HG03575 (cell line): ENCODE results near the gene VPS41.

Experiments used
- ATAC-seq: cut with Tn5 transposase; IDR thresholded peaks from one replicate; pipeline ENCODE4 v1.9.1; 2021; ENCODE audit not compliant: unreplicated experiment, insufficient number of reproducible peaks, low FRiP score; ENCODE audit errors: extremely low read depth

VPS41 gene

DNA sequence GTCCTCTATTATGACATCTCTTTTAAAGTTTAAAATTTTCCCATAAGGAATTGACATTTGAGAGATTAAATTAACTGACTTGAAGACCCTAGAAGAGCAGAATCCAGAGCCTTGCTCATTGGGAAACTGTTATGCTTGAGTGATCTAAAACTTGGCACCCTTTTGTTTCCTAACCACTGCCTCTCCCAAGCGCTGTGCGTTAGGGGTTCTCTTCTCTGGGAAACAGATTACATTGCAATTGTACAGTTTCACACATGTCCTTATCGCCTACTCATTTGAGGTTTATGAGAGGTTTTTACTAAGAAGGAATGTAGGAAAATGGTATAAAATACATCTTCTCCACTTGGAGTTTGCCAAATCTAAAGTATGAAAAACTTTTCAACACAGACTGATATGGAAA lies 151.1 kb downstream of the VPS41 start:
- ATAC-seq: no peak

DNA sequence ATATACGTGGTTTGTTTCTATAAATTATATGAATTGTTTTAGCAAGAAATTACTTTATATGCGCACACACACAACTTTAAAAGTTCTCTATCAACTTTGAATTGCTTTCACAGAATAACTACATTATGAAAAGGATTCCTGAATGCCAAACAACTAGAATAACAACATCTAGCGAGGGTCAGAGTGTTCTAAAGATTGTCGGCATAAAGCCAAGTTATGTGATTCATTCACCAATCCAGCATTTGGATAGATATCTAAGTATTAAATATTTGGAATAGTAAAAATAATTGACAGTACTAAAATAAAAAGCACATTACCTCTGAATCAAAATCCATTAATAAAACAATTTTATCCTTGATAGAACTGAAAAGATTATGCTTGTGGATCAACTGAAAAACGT lies 152.5 kb downstream of the VPS41 start:
- ATAC-seq: no peak

DNA sequence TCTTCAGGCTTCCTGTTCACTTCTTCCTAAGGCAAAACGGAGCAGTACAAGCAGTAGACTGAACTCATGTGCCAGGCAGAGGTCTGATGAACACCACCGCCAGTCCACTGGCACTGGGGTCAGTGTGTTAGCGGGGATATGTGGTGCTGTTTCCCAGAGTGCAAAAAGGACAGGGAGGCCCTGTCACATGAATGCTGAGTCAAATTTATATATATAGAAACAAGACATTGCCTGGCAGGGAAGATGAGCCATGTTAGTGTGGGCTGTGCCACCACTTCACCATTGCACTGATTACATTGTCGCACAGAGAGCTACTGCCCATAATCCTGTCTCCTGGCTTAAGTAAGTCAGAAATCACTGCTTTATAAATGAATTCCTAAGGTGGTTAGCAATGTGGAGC lies 155.6 kb downstream of the VPS41 start:
- ATAC-seq: no peak

DNA sequence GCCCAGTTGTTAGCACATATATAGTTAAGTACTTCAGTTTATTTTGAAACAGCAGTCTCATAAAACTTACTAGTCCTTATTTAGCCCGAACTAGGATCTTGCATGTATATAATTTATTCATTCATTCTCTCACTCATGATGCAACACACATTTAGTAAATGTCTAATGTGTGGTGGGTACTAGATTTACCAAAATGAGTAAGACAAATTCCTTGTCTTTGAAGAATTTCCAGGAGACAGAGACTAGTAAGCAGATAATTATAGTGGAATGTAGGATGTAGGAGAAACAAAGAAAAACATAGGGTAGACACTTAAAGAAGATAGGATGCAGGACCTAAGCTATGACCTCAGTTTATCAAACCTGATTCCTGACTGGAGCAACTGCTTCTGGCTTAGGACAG lies 157.6 kb downstream of the VPS41 start:
- no peak for ATAC-seq

DNA sequence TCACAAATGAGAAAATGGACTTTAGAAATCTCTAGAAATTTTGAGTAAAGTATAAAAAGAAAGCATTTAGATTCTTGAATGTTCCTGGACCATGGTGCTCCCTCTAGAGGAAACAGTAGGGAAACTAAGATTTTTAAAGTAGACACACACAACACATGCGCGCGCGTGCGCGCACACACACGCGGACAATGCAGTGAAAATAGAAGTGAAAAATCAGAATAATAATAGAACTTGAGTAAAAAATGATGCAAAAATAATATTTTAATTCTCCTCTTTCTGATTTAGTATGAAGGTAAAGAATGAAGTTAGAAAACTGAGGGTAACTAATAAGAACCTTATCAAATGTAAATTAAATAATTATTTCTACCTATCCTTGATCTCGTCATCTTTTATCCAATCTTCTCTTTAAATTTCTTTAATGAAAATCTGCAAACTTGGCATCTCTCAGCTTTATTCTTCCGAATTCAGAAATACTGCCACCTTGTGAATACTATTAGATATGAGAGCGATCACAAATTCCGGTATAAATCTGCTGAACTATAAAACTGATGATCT lies 160.9 kb downstream of the VPS41 start:
- no peak for ATAC-seq

DNA sequence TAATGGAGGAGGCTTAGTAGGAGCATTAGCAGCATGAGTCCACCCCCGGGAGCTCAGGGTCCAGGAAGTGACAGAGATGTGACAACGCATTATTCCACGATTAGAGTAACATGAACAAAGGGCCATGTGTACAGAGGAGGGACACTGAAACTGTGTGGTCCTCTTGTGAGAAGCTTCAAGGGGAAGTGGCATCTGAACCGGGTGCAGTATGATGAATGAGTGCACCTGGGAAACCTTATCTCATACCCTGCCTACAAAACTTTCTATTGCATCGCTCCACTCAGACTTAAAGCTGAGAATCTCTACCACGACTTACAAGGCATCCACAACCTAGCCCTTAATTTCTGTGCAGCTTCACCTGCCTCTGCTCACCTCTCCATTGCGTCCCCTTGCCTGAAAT lies 162.6 kb downstream of the VPS41 start:
- no peak for ATAC-seq

DNA sequence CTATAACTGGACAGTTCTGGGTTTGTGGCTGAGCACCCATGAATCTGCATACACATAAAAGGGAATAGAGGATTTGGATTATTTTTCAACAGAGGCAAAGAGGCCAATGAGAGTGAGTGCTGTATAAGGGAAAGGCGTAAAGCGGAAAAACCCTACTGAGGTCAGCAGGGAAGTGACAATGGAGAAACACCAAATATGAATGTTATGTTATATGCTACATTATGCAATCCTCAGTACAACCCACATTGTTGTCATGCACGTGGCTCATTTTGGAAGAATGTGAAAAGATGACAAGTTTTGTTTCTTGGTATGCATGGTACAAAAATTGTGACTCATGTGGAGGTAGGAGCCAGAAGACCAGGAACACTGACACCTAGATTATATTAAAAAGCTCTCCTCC lies 164.2 kb downstream of the VPS41 start:
- no peak for ATAC-seq

DNA sequence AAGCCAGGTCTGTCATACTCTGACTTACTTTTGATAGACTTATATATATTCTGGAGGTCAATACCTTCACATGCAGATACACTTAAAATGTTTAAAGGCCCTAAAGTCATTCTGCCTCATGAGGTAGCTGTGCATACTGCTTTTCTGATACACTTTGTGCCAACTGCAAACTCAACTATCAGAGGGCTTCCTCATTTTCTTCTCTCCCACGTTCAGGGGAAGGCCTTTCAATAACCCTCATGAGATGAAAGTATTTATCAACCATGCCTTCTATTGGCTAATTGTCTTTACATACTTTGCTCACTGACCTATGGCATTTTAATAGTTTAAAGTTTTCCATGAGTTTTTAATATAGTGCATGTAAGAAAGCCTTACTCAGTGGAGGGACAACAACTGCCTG lies 165.1 kb downstream of the VPS41 start:
- ATAC-seq: no peak

DNA sequence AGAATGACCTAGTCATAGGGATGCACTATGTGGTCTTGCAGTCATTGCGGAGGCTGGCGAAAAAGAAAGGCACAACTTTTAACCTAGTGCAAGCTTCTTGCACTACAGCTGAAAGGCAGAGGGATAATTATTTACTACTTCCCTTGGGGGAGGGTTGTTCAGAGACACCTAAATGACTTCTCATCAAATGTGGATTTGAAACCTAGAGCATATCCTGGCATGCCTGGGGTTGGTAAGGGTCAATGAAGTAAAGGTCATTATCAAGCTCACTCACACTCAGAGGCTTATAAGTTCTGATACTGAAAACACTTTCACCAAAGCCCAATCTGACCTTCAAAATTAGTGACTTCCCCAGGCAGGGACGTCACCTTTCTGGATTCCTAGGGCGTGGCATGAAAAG lies 168.9 kb downstream of the VPS41 start:
- no peak for ATAC-seq

DNA sequence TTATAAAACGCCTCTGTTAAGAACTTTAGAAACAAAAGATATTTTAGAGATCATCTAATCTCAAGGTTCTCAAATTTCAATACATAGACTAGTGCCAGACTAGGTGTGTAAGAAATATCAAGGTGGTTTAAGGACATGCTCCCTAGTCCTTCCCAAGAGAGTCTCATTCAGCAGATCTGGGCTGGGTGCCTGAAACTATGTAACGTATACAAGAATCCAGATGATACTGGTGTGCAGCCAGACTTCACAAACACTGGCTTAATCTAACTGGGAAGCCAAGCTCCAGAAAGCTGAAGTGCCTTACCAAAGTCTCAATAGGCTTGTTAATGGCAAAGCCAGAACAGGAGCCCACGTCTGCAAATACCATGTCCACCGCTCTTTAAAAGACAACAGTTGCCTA lies 172.9 kb downstream of the VPS41 start:
- ATAC-seq: no peak

DNA sequence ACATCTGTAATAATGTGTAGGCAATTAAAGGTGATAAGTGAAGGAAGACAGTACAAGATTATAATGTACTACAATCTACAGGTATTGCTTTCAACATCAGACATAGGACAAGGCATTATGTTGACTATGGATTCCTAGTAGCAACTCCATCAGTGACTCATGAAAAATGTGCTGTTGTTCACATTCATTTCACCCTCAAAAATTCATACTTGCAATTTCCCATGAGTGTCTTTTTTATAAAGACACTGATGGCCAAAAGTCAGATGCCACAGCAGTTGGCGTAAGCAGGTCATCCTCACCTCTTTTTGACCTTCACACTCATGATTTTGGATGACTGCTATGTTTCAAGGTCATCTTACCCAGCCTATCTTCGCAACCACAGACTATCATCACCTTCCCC lies 177.8 kb downstream of the VPS41 start:
- ATAC-seq: no peak

DNA sequence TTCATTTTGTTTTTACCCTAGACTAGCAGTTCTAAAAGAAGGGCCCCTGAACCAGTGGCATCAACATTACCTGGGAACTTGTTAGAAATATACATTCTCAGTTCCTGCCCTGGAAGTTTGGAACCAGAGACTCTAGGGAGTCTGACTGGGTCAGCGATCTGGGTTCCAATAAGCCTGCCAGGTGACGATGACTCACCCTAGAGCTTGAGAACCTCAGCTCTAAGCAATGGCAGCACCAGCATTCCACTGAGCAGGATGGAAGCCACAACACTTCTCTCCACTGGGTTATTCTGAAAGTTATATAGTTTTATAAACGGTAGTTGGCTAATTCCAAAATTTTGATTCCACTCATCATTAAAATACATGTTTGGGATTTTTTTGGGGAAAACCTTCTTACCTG lies 180.8 kb downstream of the VPS41 start:
- ATAC-seq: no peak

DNA sequence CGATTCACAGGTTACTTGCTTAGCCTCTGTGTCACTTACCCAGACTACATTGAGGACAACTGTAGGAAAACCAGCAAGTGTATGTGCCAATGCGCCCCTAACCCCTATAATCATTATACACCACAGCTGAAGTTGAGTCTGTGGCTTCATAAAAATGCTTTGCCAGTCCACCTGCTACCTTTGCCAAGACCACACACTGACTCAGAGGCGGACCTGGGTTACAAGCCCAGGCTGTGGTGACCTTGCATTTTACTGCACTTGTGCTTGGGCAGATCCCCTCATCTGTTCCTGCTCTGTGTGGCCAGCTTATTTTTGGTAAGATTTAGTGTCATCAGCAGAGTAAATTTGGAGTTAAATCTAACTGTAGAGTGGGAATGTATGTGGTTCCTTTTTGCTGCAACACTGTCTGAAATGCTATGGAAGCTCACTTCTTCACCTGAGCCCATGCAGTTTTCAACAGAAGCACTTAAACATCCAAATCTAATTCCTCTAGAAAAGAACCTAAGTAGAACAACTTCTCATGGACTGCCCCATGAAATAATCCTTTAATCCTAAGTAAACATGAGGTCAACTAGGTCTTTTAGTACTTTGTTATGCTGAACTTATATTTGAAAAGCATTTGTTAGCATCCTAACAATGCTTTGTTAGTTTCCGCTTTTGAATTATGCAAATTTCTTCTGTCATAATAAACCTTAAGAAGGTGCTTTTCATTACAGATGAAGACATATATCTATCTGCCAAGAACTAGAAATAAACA lies 181.6 kb downstream of the VPS41 start:
- no peak for ATAC-seq

DNA sequence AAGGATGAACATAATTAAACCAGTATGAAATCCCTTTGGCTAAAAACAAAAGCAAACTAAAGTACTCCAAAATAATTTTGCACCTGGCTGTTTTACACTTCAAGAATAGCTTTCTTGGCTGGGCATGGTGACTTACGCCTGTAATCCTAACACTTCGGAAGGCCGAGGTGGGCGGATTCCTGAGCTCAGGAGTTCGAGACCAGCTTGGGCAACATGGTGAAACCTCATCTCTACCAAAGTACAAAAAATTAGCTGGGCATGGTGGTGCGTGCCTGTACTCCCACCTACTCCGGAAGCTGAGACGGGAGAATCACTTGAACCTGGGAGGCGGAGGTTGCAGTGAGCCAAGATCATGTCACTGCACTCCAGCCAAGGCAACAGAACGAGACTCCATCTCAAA lies 185.7 kb downstream of the VPS41 start:
- ATAC-seq: no peak

DNA sequence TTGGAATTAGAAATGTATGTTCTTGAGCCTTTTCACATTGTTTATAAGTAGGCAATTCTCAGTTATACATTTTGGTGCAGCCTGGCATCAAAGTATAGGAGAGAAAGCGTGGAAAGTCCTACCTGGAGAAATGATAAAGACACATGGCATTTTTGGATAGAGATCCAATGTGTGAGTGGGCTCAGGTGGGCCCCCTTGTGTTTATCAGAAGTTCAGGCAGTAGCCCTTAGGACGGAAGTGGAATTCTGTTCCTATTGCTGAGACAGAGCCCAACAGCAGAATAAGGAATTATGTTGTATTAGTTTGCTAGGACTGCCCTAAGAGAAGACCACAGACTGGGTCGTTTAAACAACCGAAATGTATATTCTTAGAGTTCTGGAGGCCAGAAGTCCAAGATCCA lies 192.6 kb downstream of the VPS41 start:
- no peak for ATAC-seq

DNA sequence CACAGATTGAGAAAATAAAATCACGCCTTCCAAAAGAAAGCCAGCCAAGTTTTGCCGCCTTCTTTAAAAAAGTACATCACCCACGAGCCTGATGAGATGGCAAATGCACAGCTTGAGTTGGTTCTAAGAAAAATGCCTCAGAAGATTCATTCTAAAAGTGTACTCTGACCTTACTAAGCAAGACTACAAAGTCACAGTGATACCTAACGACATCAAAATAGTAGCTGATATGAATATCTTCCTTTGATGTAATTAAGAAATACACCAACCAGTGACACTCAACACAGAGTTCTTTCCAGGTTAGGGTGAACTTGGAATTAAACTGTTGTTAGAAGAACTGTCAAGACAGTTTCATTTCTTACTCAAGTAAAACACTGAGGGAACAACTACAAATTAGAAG lies 199.9 kb downstream of the VPS41 start:
- ATAC-seq: no peak

DNA sequence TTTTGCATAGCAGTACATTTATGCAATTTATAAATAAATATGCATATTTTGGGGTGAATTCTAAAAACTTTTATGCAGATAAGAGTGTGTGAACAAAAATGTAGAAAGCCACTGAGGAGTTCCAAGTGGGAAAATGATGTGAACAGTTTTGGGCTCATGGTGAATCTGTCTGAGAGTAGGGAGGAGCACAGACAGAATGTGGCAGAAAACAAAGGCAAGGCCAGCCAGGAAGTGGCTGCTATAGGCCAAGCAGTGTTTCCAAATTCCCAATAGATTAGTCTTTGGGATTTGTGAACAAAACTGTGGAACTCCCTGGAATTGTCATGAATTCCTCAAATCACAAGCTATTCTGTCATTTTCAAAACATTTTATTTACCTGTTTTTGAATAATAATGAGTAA lies 204.2 kb downstream of the VPS41 start:
- no peak for ATAC-seq

DNA sequence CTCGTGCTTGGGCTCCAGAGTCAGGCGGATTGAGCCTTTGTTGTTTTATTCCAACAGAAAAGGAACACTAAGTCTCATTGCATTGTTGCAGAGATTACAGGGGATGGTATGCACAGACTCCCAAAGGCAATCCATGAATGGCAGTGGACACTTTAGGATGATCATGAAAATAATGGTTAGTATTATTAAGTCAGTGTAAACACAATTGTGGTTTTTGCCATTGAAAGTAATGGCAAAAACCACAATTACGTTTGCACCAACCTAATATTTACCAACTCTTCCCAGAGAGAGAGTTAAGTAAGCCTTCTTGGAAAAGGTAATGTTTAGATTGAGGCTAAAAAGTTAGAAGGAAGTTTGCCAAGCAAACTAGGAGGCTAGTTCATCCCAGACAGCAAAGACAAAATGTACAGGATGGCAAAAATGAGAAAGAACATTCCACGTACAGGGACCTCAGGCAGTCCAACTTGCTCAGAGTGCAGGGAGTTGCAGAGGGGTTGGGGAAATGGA lies 204.9 kb downstream of the VPS41 start:
- ATAC-seq: no peak

DNA sequence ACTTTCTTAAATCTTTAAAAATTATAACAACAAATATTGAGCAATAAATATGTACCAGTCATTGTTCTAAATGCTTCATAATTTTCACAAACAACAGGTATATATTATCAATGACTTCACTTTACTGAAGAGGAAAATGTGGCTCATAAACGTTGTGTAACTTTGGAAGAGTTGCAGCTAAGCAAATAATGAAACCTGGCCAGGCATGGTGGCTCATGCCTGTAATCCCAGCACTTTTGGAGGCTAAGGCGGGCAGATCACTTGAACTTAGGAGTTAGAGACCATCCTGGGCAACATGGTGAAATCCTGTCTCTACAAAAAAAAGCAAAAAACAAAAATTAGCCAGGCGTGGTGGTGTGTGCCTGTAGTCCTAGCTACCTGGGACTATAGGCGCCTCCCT lies 205.9 kb downstream of the VPS41 start:
- no peak for ATAC-seq

DNA sequence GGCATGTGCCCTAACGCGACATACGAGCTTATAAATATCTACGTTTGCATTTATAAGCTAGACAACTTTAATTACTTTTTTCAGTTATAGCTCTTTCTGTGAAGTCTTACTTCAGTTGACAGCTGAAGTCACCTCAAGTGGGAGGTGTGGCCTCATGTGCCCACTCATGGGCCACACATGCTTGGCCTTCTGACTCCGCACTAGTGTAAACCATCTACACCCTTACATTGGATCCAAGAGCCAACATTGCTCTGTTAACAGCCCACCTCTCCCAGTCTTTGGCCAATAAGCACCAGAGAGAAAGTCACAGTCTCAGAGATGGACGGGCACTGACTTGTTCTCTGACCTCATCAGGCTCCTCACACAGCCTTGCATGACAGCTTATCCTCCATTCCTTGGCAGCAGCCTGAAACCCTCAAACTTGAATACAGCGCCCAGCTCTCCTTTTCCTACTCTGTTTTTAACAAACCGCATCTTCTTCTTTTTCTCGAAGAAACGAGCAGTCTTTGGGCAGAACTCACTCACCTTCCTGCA lies 206.9 kb downstream of the VPS41 start:
- ATAC-seq: no peak

DNA sequence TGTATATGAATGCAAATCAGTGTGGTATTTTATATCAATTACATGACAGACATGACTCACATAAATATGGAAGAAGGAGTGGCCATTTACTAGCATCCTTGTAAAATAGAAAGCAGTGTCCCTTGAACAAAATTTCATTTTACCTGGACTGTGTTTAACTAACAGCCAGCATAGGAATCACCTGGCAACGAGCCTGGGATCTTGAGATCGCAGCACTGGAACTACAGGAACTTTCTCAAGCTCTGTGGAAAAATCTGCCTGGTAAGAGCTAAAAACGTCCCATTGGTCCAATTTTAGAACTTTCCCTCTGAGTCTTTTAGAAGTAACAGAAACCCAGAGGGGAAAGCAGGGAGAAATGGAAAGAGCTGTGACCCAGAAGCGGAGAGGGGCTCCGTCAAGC lies 208.9 kb downstream of the VPS41 start:
- ATAC-seq: no peak
